GM12878 (cell line): ENCODE results near the gene ANKRD44. TPM values are rescaled to one million over a fixed set of nuclear protein-coding genes. Genes with fewer than 3 reads are reported as not detected.

Experiments used
- ATAC-seq: fragments of 200-7000 bp; cut with Tn5 transposase; 3 replicates; pipeline ENCODE4 v1.9.1; 2020; ENCODE audit warnings: mild to moderate bottlenecking, moderate library complexity
- BruUV-seq: library from RNA; stranded (reverse); fragments of 400-500 nt; replicated peaks from 2 replicates; lab custom pipeline; 2021; lab: Mats Ljungman, UMichigan
- CTCF ChIA-PET: fragments of 300-600 bp; sonication (Branson Sonifier 250); formaldehyde crosslinking; extraction: SDS; loops from one replicate; lab custom pipeline; 2021; ENCODE audit warnings: inconsistent platforms; lab: Yijun Ruan, JAX
- POLR2A ChIA-PET: fragments of 350-600 bp; formaldehyde crosslinking; extraction: SDS; loops from one replicate; lab custom pipeline; 2021; ENCODE audit warnings: inconsistent platforms; lab: Charles Lee
- RAD21 ChIA-PET: fragments of 300-600 bp; sonication (Branson Sonifier 250); formaldehyde crosslinking; loops from one replicate; lab custom pipeline; 2023; ENCODE audit warnings: antibody characterized with exemption; ENCODE audit not compliant: unreplicated experiment; lab: Charles Lee
- SMC1A ChIA-PET: fragments of 300-600 bp; sonication (Branson Sonifier 250); formaldehyde crosslinking; loops from one replicate; lab custom pipeline; 2023; ENCODE audit not compliant: unreplicated experiment, uncharacterized antibody; lab: Charles Lee
- DNase-seq: peaks from one replicate; pipeline ENCODE4 v3.0.0-alpha.2; 2011; ENCODE audit warnings: low read depth, low spot score
- FAIRE-seq: peaks from 3 replicates; lab custom pipeline; 2011; peaks lifted over from hg19 to GRCh38; lab: Jason Lieb, UNC
- H2AFZ ChIP-seq: 2 replicates; pipeline ENCODE4 v1.6.0; 2011; ENCODE audit warnings: low read depth, low read length, control low read depth; ENCODE audit not compliant: control insufficient read depth
- H3K27ac ChIP-seq: 2 replicates; pipeline ENCODE4 v1.5.1; 2011; ENCODE audit warnings: control low read depth; ENCODE audit not compliant: control insufficient read depth, insufficient read depth
- H3K27me3 ChIP-seq, 2 experiments: replicated peaks in 1 of 2; 2 replicates each; pipeline versions ENCODE4 v1.6.0 to v1.6.1; 2011; ENCODE audit warnings: low read length in 1 of 2; ENCODE audit not compliant: control insufficient read depth in 2 of 2, insufficient read depth in 2 of 2
- H3K36me3 ChIP-seq, 2 experiments: 2 replicates each; pipeline ENCODE4 v1.5.1; 2011; ENCODE audit warnings: low read length in 1 of 2; ENCODE audit not compliant: control insufficient read depth in 2 of 2, insufficient read depth in 2 of 2
- H3K4me1 ChIP-seq: 2 replicates; pipeline ENCODE4 v1.6.1; 2011; ENCODE audit warnings: mild to moderate bottlenecking, low read length, moderate library complexity, mixed read lengths; ENCODE audit not compliant: control insufficient read depth, insufficient read depth
- H3K4me2 ChIP-seq: 2 replicates; pipeline ENCODE4 v1.6.0; 2011; ENCODE audit warnings: control low read depth; ENCODE audit not compliant: control insufficient read depth, insufficient read depth
- H3K4me3 ChIP-seq: fragments of 200-600 bp; sonication (generic); 2 replicates; pipeline ENCODE4 v1.5.1; 2016
- H3K79me2 ChIP-seq: 2 replicates; pipeline ENCODE4 v1.6.0; 2011; ENCODE audit warnings: low read length; ENCODE audit not compliant: control insufficient read depth, insufficient read depth
- H3K9ac ChIP-seq: 2 replicates; pipeline ENCODE4 v1.8.0; 2011; ENCODE audit warnings: low read length, control low read depth, mixed read lengths; ENCODE audit not compliant: control insufficient read depth, insufficient read depth
- H3K9me3 ChIP-seq: replicated peaks from 3 replicates; pipeline ENCODE4 v1.5.1; 2011; ENCODE audit warnings: mild to moderate bottlenecking, low read length; ENCODE audit not compliant: control insufficient read depth, insufficient read depth
- H4K20me1 ChIP-seq: 2 replicates; pipeline ENCODE4 v1.6.0; 2011; ENCODE audit not compliant: control insufficient read depth, insufficient read depth
- BHLHE40 ChIP-seq, 2 experiments: fragments of 450-650 bp in 1 of 2; IDR thresholded peaks; 2 replicates each; pipeline ENCODE4 v1.6.1; 2011 to 2017; ENCODE audit warnings: low read depth in 2 of 2, borderline replicate concordance in 1 of 2, improper control_type of control experiment in 1 of 2, low read length in 1 of 2, mild to moderate bottlenecking in 1 of 2
- ETV6 ChIP-seq, 2 experiments: fragments of 450-650 bp in 1 of 2; IDR thresholded peaks in 1 of 2; conservative IDR thresholded peaks in 1 of 2; 2 replicates each; pipeline ENCODE4 v1.6.1; 2014; ENCODE audit warnings: antibody characterized with exemption in 1 of 2, borderline replicate concordance in 1 of 2, low read depth in 1 of 2, mild to moderate bottlenecking in 1 of 2, moderate library complexity in 1 of 2
- GABPA ChIP-seq: IDR thresholded peaks from 2 replicates; pipeline ENCODE4 v1.6.1; 2014; ENCODE audit warnings: antibody characterized with exemption, low read depth, mild to moderate bottlenecking, inconsistent platforms
- NR2C1 ChIP-seq: fragments of 450-650 bp; IDR thresholded peaks from 2 replicates; pipeline ENCODE4 v1.6.1; 2017; ENCODE audit warnings: antibody characterized with exemption, mild to moderate bottlenecking, moderate library complexity
- SMAD5 ChIP-seq: IDR thresholded peaks from 2 replicates; pipeline ENCODE4 v1.6.1; 2016; ENCODE audit warnings: antibody characterized with exemption, low read depth
- WGBS: methylation state at CpG from one replicate; pipeline ENCODE4 v1.1.6; 2016; ENCODE audit warnings: low lambda C conversion rate; ENCODE audit not compliant: insufficient replicate concordance, insufficient coverage; ENCODE audit errors: missing lambda C conversion rate; 5-methylcytosine and 5-hydroxymethylcytosine counted together
- in situ Hi-C: fragments of 300-500 bp; cut with MboI; formaldehyde crosslinking; loops from 9 replicates; pipeline ENCODE4 v1.14.3; 2018; ENCODE audit warnings: mixed read lengths
- intact Hi-C: fragments of 100-400 bp; cut with micrococcal nuclease; formaldehyde crosslinking; loops from one replicate; pipeline ENCODE4 v1.14.2; 2022; ENCODE audit not compliant: unreplicated experiment
- polyA plus RNA-seq, 11 experiments: library from polyadenylated mRNA; depleted of rRNA in 4 of 11; unstranded in 6 of 11; stranded (reverse) in 5 of 11; fragments of >200 nt; fragmentation: Nextera tagmentation in 4 of 11; fragmentation: Illumina TruSeq in 1 of 11; extraction: Ambion mirVana in 4 of 11; extraction: Trizol in 1 of 11; gene quantifications; 1 replicate in 1 of 11; 2 replicates in 10 of 11; pipeline versions ENCODE4 v1.2.1 to v1.2.3, GENCODE V29; 2011 to 2016; ENCODE audit warnings: inconsistent platforms in 2 of 11, missing spikeins in 2 of 11, low read depth in 1 of 11
- total RNA-seq, 4 experiments: library from RNA; depleted of rRNA in 3 of 4; stranded (reverse); fragments of >200 nt in 3 of 4; fragmentation: Illumina TruSeq in 1 of 4; extraction: Trizol in 1 of 4; gene quantifications; 2 replicates each; pipeline versions ENCODE4 v1.2.1 to v1.2.3, GENCODE V29; 2013 to 2021
- TF ChIP-seq, protein P1 (sequence below): fragments of 450-650 bp; IDR thresholded peaks from 2 replicates; pipeline ENCODE4 v1.6.1; 2017; ENCODE audit warnings: low read depth, mild to moderate bottlenecking, moderate library complexity

Gene ANKRD44
- total and polyA plus RNA-seq, 10 of the 15 experiments (the other 5 are each of a cell fraction or from before 2014, with no cell fraction given): 19.1 to 99.1 (median 59.6) TPM

DNA sequence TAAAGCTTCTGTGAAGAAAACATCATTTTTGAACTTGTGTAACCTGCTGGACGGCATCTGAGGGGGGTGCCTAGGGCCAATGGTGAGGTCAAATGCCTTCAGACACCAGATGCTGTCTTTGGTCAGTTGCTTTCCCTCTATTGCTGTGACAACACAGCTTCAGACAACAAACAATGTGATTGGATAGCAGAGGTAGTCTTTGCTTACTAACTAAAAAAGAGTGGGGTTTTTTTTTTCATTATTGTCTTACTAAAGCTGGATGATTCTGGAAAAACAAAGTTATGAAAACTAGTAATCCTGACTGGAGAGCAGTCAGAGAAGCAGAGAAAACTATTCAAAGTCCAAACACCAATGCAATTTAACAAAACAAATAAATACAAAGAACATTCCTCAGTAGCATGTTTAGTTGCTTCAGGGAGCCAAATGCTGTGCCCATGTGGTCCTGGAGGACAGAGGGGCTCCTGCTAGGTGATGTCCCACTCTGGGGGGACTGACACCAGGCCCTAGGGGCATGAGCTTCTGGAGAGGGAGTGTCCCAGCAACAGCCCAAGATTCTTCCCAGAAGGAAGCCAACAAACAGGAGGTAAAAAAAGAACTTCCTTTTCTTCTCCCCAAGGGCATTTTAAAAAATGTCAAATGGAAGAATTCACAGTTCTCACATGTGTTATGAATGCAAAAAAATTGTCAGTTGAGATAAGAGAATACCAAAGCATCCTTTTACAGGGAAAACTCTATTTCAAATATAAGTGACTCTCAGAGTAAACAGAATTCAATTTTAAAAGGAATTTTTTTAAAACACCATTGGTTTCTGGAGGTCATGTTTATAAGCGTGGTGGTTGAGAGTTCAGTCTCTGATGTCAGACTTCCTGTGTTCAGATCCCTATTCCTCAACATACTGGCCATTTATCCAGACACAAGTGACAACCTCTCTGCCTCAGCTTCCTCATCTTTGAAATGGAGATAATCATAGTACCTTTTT lies 203.0 kb downstream of the ANKRD44 start:
- 93% methylated on average over 2 of the region's 2 CpGs for WGBS
- FAIRE-seq: no peak
- no peaks in the 10 kb centered on the region for H4K20me1 ChIP-seq
- BruUV-seq: no TSS peak
- no peaks in the 10 kb centered on the region for H3K27me3 ChIP-seq
- H3K27ac ChIP-seq: no peak overlapping the region
- no peak for ATAC-seq
- no peak for TF ChIP-seq SMAD5
- no peak for TF ChIP-seq ETV6 (conservative IDR thresholded peaks at IDR 0.05 in 1 of 2, IDR thresholded peaks at IDR 0.05 in 1 of 2; ENCODE audit: borderline replicate concordance in 1 of 2, low read depth in 1 of 2)
- TF ChIP-seq BHLHE40 (IDR thresholded peaks at IDR 0.05; ENCODE audit: borderline replicate concordance in 1 of 2, low read depth in 2 of 2, low read length in 1 of 2): no peak
- TF ChIP-seq GABPA: no peak
- no peak for TF ChIP-seq NR2C1
- TF ChIP-seq, protein P1, sequence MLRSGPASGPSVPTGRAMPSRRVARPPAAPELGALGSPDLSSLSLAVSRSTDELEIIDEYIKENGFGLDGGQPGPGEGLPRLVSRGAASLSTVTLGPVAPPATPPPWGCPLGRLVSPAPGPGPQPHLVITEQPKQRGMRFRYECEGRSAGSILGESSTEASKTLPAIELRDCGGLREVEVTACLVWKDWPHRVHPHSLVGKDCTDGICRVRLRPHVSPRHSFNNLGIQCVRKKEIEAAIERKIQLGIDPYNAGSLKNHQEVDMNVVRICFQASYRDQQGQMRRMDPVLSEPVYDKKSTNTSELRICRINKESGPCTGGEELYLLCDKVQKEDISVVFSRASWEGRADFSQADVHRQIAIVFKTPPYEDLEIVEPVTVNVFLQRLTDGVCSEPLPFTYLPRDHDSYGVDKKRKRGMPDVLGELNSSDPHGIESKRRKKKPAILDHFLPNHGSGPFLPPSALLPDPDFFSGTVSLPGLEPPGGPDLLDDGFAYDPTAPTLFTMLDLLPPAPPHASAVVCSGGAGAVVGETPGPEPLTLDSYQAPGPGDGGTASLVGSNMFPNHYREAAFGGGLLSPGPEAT: no peak
- SMC1A ChIA-PET: interaction anchor here (1.0 to 19.2 kb wide), 3 partner anchors 68 to 209 kb away, joined by 3 to 478 read pairs (median 3); no protein-coding TSS in a partner anchor
- no peak overlapping the region for H3K4me2 ChIP-seq
- in situ Hi-C loops: no loop called here
- CTCF ChIA-PET: interaction anchor here (4.3 kb wide), 1 partner anchor 61 kb away, joined by 40 read pairs; no protein-coding TSS in a partner anchor
- H3K4me1 ChIP-seq: no peaks in the 10 kb centered on the region
- no peak for DNase-seq
- RAD21 ChIA-PET: no interaction called here
- no peak overlapping the region for H3K9ac ChIP-seq
- no peaks in the 10 kb centered on the region for H3K9me3 ChIP-seq
- H3K79me2 ChIP-seq: no peaks in the 10 kb centered on the region
- peaks cover 2 to 6% of the 10 kb centered on the region in 2 experiments; a peak in 3 of 4 replicates for H3K36me3 ChIP-seq
- no peak overlapping the region for H3K4me3 ChIP-seq
- POLR2A ChIA-PET: interaction anchor here (0.7 kb wide), 1 partner anchor 45 kb away, joined by 3 read pairs; no protein-coding TSS in a partner anchor
- H2AFZ ChIP-seq: no peak overlapping the region
- intact Hi-C loops: no loop called here
